Kidney (tissue), 14 donors: ENCODE data around the gene FBXL14. TPM values are rescaled to one million over a fixed set of nuclear protein-coding genes. Genes with fewer than 3 reads are reported as not detected.

Experiments used
- DNase-seq, 5 donors: peaks; one replicate each; pipeline ENCODE4 v3.0.0-alpha.2; 2013 to 2020
- FAIRE-seq: peaks from 2 replicates; lab custom pipeline; 2012; peaks lifted over from hg19 to GRCh38; lab: Jason Lieb, UNC
- H3K27ac ChIP-seq, 2 donors: one replicate each; pipeline ENCODE4 v1.7.0; 2013; ENCODE audit warnings: low read depth in 2 of 2, low read length in 2 of 2, inconsistent platforms in 1 of 2
- H3K27me3 ChIP-seq: one replicate; pipeline ENCODE4 v1.7.1; 2013; ENCODE audit warnings: low read length, inconsistent platforms; ENCODE audit not compliant: control insufficient read depth, insufficient read depth
- H3K36me3 ChIP-seq, 3 donors: one replicate each; pipeline versions ENCODE4 v1.7.0 to v1.7.1; 2013; ENCODE audit warnings: low read length in 3 of 3, control low read depth in 1 of 3, inconsistent platforms in 1 of 3; ENCODE audit not compliant: insufficient read depth in 3 of 3, control insufficient read depth in 2 of 3
- H3K4me1 ChIP-seq, 3 donors: one replicate each; pipeline versions ENCODE4 v1.7.0 to v1.7.1; 2013; ENCODE audit warnings: low read length in 3 of 3, inconsistent platforms in 1 of 3, low read depth in 1 of 3; ENCODE audit not compliant: control insufficient read depth in 2 of 3, insufficient read depth in 2 of 3
- H3K4me3 ChIP-seq, 3 donors: one replicate each; pipeline versions ENCODE4 v1.7.0 to v1.8.1; 2013; ENCODE audit warnings: low read length in 3 of 3, control low read depth in 1 of 3, inconsistent platforms in 1 of 3
- H3K9ac ChIP-seq, 3 donors: one replicate each; pipeline versions ENCODE4 v1.7.0 to v1.7.1; 2013; ENCODE audit warnings: low read length in 3 of 3, control low read depth in 1 of 3, inconsistent platforms in 1 of 3
- H3K9me3 ChIP-seq, 3 donors: one replicate each; pipeline versions ENCODE4 v1.7.0 to v1.7.1; 2013; ENCODE audit warnings: low read length in 3 of 3, control low read depth in 1 of 3, inconsistent platforms in 1 of 3; ENCODE audit not compliant: control insufficient read depth in 2 of 3, insufficient read depth in 1 of 3
- CTCF ChIP-seq: IDR thresholded peaks from 3 replicates; pipeline ENCODE4 v1.5.1; 2012; ENCODE audit warnings: mild to moderate bottlenecking, moderate library complexity, borderline replicate concordance; ENCODE audit not compliant: insufficient read depth; ENCODE audit errors: extremely low read depth
- intact Hi-C: fragments of 100-400 bp; cut with DNase I; formaldehyde crosslinking; loops from one replicate; pipeline ENCODE4 v1.11.1; 2022
- polyA plus RNA-seq: library from polyadenylated mRNA; stranded (reverse); fragments of 350-450 nt; fragmentation: Illumina TruSeq; extraction: RNeasy Lipid Tissue Mini Kit (QIAGEN cat#74804); gene quantifications from one replicate; pipeline ENCODE4 v1.2.3, GENCODE V29; 2014; ENCODE audit warnings: low read depth, low replicate concordance; ENCODE audit not compliant: insufficient read depth
- total RNA-seq: library from RNA; stranded (reverse); fragmentation: NEBNext Ultra II Directional; extraction: Animal tissue kit (Norgen Biotek cat#: 25700); gene quantifications from one replicate; pipeline ENCODE4 v1.2.1, GENCODE V29; 2021
- donor health status: control.
- donor health status: control.
- donor health status: control.
- donor health status: control.
- donor health status: control.
- donor health status: DM: yes; HTN: yes; CAD: no.
- donor health status: Normal renal cell carcinoma (clear cell type).

FBXL14 gene
- total and polyA plus RNA-seq, 2 donors from 2014 or later = 5.3 to 17.9 TPM

- intact Hi-C loops = no loop called here
Measured at GRCh38 chr12:1573960-1574864, 20.2 kb downstream of the FBXL14 start.

GRCh38 chr12:1572731-1573130, 21.6 kb downstream of the FBXL14 start:
- H3K27ac ChIP-seq = no peak overlapping the region
- H3K9ac ChIP-seq = no peak overlapping the region
- H3K9me3 ChIP-seq = no peaks in the 10 kb centered on the region
- DNase-seq (no peak), FAIRE-seq (no peak)
- H3K36me3 ChIP-seq = no peaks in the 10 kb centered on the region
- no peak overlapping the region for H3K4me3 ChIP-seq
- no peak for TF ChIP-seq CTCF
- H3K4me1 ChIP-seq = peaks cover 0 to 20% (median 5%) of the 10 kb centered on the region in 3 donors
- intact Hi-C loops = no loop called here
- H3K27me3 ChIP-seq = no peaks in the 10 kb centered on the region

More at GRCh38 chr12:1573960-1574864, 20.2 kb downstream of the FBXL14 start:
- FAIRE-seq (no peak), DNase-seq (peak in 1 of 5 donors; percentile 71)
- no peak overlapping the region for H3K27ac ChIP-seq
- no peak overlapping the region for H3K9ac ChIP-seq
- no peaks in the 10 kb centered on the region for H3K36me3 ChIP-seq
- TF ChIP-seq CTCF = no peak
- peaks cover 0 to 20% (median 5%) of the 10 kb centered on the region in 3 donors for H3K4me1 ChIP-seq
- no peak overlapping the region for H3K4me3 ChIP-seq
- H3K27me3 ChIP-seq = no peaks in the 10 kb centered on the region
- no peaks in the 10 kb centered on the region for H3K9me3 ChIP-seq

GRCh38 chr12:1567852-1568251, 26.5 kb downstream of the FBXL14 start:
- Histone ChIP-seq H3K27me3 (no peaks in the 10 kb centered on the region), H3K36me3 (peaks cover 0 to 6% (median 0%) of the 10 kb centered on the region in 3 donors), H3K9ac (no peak overlapping the region), H3K27ac (no peak overlapping the region), H3K4me1 (no peaks in the 10 kb centered on the region), H3K4me3 (no peak overlapping the region), H3K9me3 (no peaks in the 10 kb centered on the region)
- TF ChIP-seq CTCF = no peak
- FAIRE-seq (no peak), DNase-seq (no peak)
- intact Hi-C loops = no loop called here
